ENCODE measurements around the gene HBP1.
A peak's percentile ranks its signal among the peaks of the same experiment; 100 is the strongest.

The HBP1 gene

GRCh38 chr7:107172276-107173032 lies 3.7 kb downstream of the HBP1 start:
- no peak overlapping the region for H3K4me3 ChIP-seq (replicated peaks; ENCODE audit: low read depth, low read length)
- no peak for TF ChIP-seq CTCF (IDR thresholded peaks at IDR 0.05; ENCODE audit: low read length, missing control alignments)
- DNase-seq (ENCODE audit: low read depth): no peak

DNA sequence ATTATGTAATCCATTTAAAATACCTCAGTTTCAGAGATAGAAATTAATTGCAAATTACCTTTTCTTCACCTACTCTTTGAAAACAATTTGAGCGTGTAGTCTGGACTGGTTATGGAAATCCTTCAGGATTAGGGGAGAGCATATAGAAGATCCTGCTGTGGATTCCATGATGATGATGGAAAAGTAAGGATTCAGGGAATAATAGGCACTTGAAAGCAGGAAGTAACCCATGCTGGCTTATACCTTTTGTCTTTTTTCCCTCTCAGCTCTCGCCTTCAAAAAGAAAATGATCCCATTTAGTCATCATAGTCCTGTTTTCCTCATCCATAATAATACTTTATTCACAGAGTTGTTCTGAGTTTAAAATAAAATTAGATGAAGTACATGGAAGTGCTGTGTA lies 4.4 kb downstream of the HBP1 start:
- no peak overlapping the region for H3K4me3 ChIP-seq (replicated peaks; ENCODE audit: low read depth, low read length)
- TF ChIP-seq CTCF (IDR thresholded peaks at IDR 0.05; ENCODE audit: low read length, missing control alignments): no peak
- no peak for DNase-seq (ENCODE audit: low read depth)

DNA sequence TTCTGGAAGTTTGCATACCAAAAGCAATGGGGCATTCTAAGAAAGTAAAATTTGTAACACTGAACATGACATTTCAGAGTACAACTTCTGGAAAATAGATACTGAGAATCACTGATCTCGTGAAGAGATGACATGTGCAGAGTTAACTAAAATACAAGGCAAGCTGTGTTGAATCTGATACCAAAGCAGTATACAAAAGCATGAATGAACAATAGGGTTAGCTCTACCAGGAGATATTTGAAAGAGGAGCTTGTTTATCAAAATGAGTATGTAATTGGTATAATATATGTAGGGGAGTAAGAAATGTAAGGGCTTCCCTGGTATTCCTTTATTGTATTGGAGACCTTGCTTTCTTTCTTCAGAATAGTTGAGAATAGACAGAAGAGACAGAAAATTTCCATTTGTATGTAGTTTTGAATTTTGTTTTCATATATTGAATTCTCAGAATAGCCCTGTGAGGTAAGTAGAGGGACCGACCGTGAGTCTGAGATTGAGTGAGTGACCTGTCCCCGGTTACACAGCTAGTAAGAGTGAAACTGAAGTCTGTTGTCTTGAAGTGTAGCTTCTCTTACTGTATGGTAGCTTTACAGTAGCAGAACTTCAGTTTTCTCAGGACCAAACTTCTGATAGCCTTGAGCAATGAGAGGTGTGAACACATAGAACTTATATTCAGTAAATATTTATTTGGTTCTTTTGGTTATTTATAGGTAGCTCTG lies 5.0 kb downstream of the HBP1 start:
- no peak overlapping the region for H3K4me3 ChIP-seq (replicated peaks; ENCODE audit: low read depth, low read length)
- TF ChIP-seq CTCF (IDR thresholded peaks at IDR 0.05; ENCODE audit: low read length, missing control alignments): no peak
- DNase-seq (ENCODE audit: low read depth): no peak

DNA sequence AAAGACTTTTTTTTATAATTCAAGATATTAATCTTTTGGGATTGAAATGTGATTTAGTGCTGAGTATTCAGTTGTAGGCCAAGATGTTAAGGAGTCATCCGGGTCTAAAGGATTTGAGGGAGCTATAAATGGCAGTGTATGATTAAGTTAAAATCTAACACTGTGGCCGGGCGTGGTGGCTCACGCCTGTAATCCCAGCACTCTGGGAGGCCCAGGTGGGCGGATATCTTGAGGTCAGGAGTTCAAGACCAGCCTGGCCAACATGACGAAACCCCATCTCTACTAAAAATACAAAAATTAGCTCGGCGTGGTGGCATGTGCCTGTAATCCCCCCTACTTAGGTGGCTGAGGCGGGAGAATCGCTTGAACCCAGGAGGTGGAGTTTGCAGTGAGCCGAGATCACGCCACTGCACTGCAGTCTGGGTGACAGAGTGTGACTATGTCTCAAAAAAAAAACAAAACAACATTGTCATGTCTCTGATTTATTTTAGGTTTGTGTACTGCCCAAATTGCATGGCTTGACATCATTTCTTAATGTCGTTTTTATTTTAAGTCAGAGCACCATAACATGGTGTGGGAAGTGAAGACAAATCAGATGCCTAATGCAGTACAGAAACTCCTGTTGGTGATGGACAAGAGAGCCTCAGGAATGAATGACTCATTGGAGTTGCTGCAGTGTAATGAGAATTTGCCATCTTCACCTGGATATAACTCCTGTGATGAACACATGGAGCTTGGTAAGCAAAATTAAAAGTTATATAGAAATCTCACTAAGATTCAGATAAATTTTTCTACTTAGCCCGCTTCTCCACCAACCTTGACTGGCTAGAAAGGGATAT lies 10.7 kb downstream of the HBP1 start:
- no peak for TF ChIP-seq CTCF (IDR thresholded peaks at IDR 0.05; ENCODE audit: low read length, missing control alignments)
- no peak overlapping the region for H3K4me3 ChIP-seq (replicated peaks; ENCODE audit: low read depth, low read length)
- DNase-seq (ENCODE audit: low read depth): peak; percentile 31

DNA sequence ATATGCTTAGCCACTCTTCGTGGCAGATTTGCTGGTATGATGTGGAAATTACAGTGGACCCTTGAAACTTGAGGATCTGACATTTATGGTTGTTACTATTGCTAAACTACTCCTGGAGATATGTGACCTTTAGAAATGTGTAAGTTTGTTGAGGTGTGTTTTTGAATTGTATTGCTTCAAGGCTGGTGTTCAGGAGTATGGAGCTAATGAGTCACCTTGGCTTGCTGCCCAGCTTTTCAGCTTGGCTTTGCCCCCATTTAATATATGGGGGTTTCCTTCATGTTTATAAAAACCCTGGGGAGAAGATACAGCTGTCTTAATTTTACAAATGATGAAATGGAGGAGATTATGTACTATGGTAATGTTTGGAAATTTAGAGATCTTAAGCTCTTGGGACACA lies 11.6 kb downstream of the HBP1 start:
- peak; percentile 95 for DNase-seq (ENCODE audit: low read depth)
- no peak overlapping the region for H3K4me3 ChIP-seq (replicated peaks; ENCODE audit: low read depth, low read length)
- no peak for TF ChIP-seq CTCF (IDR thresholded peaks at IDR 0.05; ENCODE audit: low read length, missing control alignments)

DNA sequence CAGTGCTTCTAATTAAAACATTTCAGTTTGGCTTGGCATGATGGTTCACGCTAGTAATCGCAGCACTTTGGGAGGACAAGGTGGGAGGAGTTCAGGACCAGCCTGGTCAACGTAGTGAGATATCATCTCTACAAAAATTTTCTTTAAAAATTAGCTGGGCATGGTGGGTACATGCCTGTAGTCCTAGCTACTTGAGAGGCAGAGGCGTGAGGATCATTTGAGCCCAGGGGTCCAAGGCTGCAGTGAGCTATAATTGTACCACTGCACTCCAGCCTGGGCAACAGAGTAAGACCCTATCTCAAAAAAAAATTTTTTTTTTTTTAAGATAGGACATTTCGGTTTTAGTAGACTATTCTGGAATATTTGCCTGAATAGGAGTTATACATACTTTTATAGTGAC lies 12.4 kb downstream of the HBP1 start:
- no peak overlapping the region for H3K4me3 ChIP-seq (replicated peaks; ENCODE audit: low read depth, low read length)
- no peak for TF ChIP-seq CTCF (IDR thresholded peaks at IDR 0.05; ENCODE audit: low read length, missing control alignments)
- no peak for DNase-seq (ENCODE audit: low read depth)
